Muscle of leg (tissue), 16 donors: ENCODE results near the gene MITD1. TPM values are rescaled to one million over a fixed set of nuclear protein-coding genes. Genes with fewer than 3 reads are reported as not detected.
"Not testable (repeated sequence)": the region's sequence is repeated elsewhere in the genome, so short reads cannot be mapped to it uniquely, and the experiment has no call there.

ENCODE experiments used
- DNase-seq: peaks from one replicate; pipeline ENCODE4 v3.0.0; 2013
- H3K27ac ChIP-seq: one replicate; pipeline ENCODE4 v1.5.1; 2013; ENCODE audit warnings: mild to moderate bottlenecking, low read length, control low read depth
- H3K27me3 ChIP-seq: one replicate; pipeline ENCODE4 v1.6.1; 2013; ENCODE audit warnings: low read length; ENCODE audit not compliant: control insufficient read depth, insufficient read depth
- H3K36me3 ChIP-seq: one replicate; pipeline ENCODE4 v1.6.1; 2013; ENCODE audit warnings: low read length; ENCODE audit not compliant: control insufficient read depth, insufficient read depth
- H3K4me1 ChIP-seq: one replicate; pipeline ENCODE4 v1.6.1; 2013; ENCODE audit warnings: low read length; ENCODE audit not compliant: control insufficient read depth, insufficient read depth
- H3K4me3 ChIP-seq: one replicate; pipeline ENCODE4 v1.5.1; 2013; ENCODE audit warnings: low read length, control low read depth
- H3K9me3 ChIP-seq: replicated peaks from 2 replicates; pipeline ENCODE4 v1.6.1; 2013; ENCODE audit warnings: low read depth, low read length; ENCODE audit not compliant: control insufficient read depth
- WGBS: methylation state at CpG from one replicate; pipeline ENCODE4 v1.1.5; 2013; ENCODE audit warnings: missing lambda C conversion rate; ENCODE audit not compliant: insufficient coverage; 5-methylcytosine and 5-hydroxymethylcytosine counted together
- long read RNA-seq, 11 donors: transcript quantifications; one replicate each; lab custom pipeline, GENCODE V29; 2026
- polyA plus RNA-seq, 8 donors: library from polyadenylated mRNA; unstranded; fragments of 120-200 nt; gene quantifications; one replicate each; pipeline versions ENCODE4 v1.2.1 to v1.2.3, GENCODE V29; 2013; ENCODE audit warnings: inconsistent platforms in 1 of 8, low replicate concordance in 1 of 8; ENCODE audit not compliant: insufficient read length in 8 of 8, insufficient read depth in 1 of 8
- total RNA-seq: library from RNA; stranded (reverse); fragments of 120-200 nt; gene quantifications from one replicate; pipeline ENCODE4 v1.2.4, GENCODE V29; 2013

MITD1 gene
- total RNA-seq (27.5 TPM), polyA plus RNA-seq (10 to 100 TPM; 16.8 to 27.8 (median 20.7) TPM)
- long read RNA-seq, donor 1, partial matches to known transcripts = 0 of 1 reads
- long read RNA-seq, donor 1, other reads (novel, unspliced or antisense) = 0 of 1 reads
- long read RNA-seq, donor 2, partial matches to known transcripts = 0 of 1 reads
- long read RNA-seq, donor 2, other reads (novel, unspliced or antisense) = 0 of 1 reads
- long read RNA-seq, donor 3, transcript MITD1-201 (7 exons, 939 nt) = major isoform, 5 of 5 reads
- long read RNA-seq, donor 3, partial matches to known transcripts = 0 of 5 reads
- long read RNA-seq, donor 3, other reads (novel, unspliced or antisense) = 0 of 5 reads
- long read RNA-seq, donor 4, partial matches to known transcripts = 0 of 3 reads
- long read RNA-seq, donor 4, other reads (novel, unspliced or antisense) = 0 of 3 reads
- long read RNA-seq, donor 5, transcript MITD1-201 (7 exons, 939 nt) = major isoform, 8 of 8 reads
- long read RNA-seq, donor 5, partial matches to known transcripts = 0 of 8 reads
- long read RNA-seq, donor 5, other reads (novel, unspliced or antisense) = 0 of 8 reads
- long read RNA-seq, donor 6, transcript MITD1-201 (7 exons, 939 nt) = major isoform, 9 of 147 reads
- long read RNA-seq, donor 6, transcript MITD1-208 (2 exons, 714 nt) = minor isoform, 8 of 147 reads
- long read RNA-seq, donor 6, partial matches to known transcripts = 122 of 147 reads
- long read RNA-seq, donor 6, other reads (novel, unspliced or antisense) = 6 of 147 reads
- long read RNA-seq, donor 7, transcript MITD1-201 (7 exons, 939 nt) = major isoform, 8 of 10 reads
- long read RNA-seq, donor 7, partial matches to known transcripts = 0 of 10 reads
- long read RNA-seq, donor 7, other reads (novel, unspliced or antisense) = 0 of 10 reads
- long read RNA-seq, donor 8, transcript MITD1-201 (7 exons, 939 nt) = major isoform, 5 of 77 reads
- long read RNA-seq, donor 8, partial matches to known transcripts = 72 of 77 reads
- long read RNA-seq, donor 8, other reads (novel, unspliced or antisense) = 0 of 77 reads
- long read RNA-seq, donor 9, partial matches to known transcripts = 0 of 3 reads
- long read RNA-seq, donor 9, other reads (novel, unspliced or antisense) = 0 of 3 reads
- long read RNA-seq, donor 10, partial matches to known transcripts = 0 of 6 reads
- long read RNA-seq, donor 10, other reads (novel, unspliced or antisense) = 0 of 6 reads
- long read RNA-seq, donor 11, partial matches to known transcripts = 0 of 8 reads
- long read RNA-seq, donor 11, other reads (novel, unspliced or antisense) = 0 of 8 reads

DNA sequence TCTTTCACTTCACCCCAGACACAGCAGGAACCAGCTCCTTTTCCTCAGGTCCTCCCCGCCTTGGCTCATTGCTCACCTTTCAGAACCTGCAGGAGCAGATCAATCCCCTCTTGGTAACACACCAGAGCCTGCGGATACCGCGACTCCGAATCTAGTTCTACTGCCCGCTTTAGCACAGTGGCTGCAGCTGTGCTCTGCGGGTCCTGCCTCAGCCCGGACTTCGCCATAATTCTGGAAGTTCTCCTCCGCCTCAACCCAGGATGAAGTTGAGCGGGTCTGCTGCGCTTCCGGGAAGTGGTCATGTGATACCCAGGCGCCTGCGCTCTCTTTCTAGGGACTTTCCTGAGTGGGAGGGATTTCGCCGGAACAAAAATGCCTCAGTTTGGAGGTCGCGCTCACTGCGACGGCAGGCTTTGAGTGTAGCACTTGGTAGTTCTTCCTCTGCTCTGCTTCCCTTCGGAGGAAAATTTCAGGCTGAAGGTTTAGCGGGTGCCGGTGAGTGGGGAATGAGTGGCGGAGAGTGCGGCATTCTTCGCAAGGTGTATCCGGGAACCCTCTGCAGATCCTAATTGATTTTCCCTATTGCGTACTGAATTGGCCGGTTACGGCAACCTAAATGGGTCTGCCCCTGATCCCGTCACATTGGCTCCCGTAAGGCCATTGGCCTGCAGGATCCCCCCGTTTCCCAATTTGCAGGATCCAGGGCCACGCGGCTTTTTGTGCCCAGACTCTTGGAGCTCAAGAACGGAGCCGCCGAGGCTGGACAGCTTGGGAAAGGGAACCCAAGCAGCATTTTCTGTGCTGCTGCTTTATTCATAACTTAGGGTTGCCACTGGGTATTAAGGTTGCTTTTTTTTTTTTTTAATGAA is at the start of gene MITD1, which contains the start of gene MRPL30:
Gene MITD1, minus strand, starts transcription at position 304 of the 869 bp plus-strand sequence. Its CDS starts 77 bp downstream, at position 227.
Gene MRPL30, plus strand, starts transcription at position 430 of the 869 bp plus-strand sequence. CDS start 5,020 bp downstream, outside the sequence.
- Histone ChIP-seq H3K4me1 (peaks cover 7% of the 10 kb centered on the region), H3K27me3 (no peaks in the 10 kb centered on the region), H3K27ac (peak within 1 kb of the TSS; percentile 91), H3K9me3 (no peaks in the 10 kb centered on the region), H3K36me3 (no peaks in the 10 kb centered on the region), H3K4me3 (peak within 1 kb of the TSS; percentile 92)
- under 1% methylated on average over 36 of the region's 39 CpGs for WGBS
- DNase-seq = peak; percentile 99

DNA sequence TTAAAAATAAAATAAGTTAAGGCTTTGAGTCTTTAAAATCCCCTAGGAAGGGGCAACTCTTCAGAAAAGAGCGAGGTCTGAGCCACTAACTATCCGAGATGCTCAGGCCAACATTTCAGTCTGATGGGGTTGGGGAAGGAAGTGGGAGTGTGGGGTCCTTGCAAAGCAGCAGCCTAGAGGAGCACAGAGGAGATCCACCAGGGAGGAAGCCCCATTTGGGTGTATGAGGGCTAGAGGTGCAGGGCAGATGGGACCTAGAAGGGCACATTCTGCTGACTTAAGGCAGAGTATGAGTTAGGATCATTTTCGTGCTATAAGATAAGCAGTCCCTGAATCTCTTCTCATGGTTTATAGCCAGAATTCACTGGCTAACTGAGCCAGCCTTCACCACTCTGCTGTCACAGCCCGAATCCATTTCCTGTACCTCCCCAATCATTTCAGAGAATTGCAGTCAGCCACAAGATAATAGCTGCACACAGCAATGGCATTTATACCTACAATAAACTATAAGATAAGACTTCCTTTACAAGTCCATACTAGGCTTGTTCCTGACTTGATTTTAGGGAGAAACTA is 37.2 kb upstream of the MITD1 start:
- Histone ChIP-seq H3K4me1 (no peaks in the 10 kb centered on the region), H3K27ac (no peak overlapping the region), H3K9me3 (no peaks in the 10 kb centered on the region), H3K27me3 (no peaks in the 10 kb centered on the region), H3K36me3 (no peaks in the 10 kb centered on the region), H3K4me3 (no peak overlapping the region)
- 80% methylated on average over 4 of the region's 4 CpGs for WGBS
- no peak for DNase-seq

DNA sequence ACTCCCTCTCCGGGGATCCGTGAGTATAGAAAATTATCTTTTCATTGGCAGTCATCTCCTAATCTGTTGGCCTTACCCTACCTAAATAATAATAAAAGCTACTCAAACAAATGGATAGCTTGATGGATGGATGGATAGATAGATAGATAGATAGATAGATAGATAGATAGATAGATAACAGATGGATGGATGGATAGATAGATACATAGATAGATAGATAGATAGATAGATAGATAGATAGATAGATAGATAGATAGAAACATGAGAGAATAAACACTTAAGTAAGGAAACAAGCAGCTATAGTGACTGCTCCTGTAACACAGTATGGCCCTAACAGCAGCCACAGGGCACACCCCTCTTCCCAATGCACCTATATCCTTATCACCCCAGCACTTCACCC is 35.2 kb upstream of the MITD1 start:
- Histone ChIP-seq H3K27ac (no peak overlapping the region), H3K27me3 (no peaks in the 10 kb centered on the region), H3K9me3 (no peaks in the 10 kb centered on the region), H3K4me3 (no peak overlapping the region), H3K36me3 (no peaks in the 10 kb centered on the region), H3K4me1 (no peaks in the 10 kb centered on the region)
- WGBS = no CpG with 5 or more reads among the region's 2 CpGs
- no peak for DNase-seq

DNA sequence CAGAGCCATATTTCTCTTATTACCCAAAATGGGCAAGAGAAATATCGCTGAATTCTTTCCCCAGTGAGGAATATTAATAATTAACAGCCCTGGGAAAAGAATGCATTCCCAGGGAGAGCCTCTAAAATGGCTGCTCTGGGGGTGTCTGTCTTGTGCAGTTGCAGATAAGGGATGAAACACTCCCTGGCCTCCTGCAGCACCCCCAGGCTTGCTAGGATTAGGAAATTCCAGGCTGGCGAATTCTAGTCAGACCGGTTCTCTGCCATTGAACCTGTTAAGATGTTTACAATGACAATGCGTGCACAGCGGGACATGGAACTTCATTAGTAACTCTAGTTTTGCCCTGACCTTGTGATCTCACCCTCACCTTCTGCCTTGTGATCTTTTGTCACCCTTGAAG is 24.6 kb upstream of the MITD1 start:
- DNase-seq = no peak
- WGBS = 95% methylated on average over 4 of the region's 5 CpGs
- H3K36me3 ChIP-seq = no peaks in the 10 kb centered on the region
- peaks cover 6% of the 10 kb centered on the region for H3K9me3 ChIP-seq
- no peak overlapping the region for H3K27ac ChIP-seq
- H3K27me3 ChIP-seq = no peaks in the 10 kb centered on the region
- no peak overlapping the region for H3K4me3 ChIP-seq
- H3K4me1 ChIP-seq = no peaks in the 10 kb centered on the region

DNA sequence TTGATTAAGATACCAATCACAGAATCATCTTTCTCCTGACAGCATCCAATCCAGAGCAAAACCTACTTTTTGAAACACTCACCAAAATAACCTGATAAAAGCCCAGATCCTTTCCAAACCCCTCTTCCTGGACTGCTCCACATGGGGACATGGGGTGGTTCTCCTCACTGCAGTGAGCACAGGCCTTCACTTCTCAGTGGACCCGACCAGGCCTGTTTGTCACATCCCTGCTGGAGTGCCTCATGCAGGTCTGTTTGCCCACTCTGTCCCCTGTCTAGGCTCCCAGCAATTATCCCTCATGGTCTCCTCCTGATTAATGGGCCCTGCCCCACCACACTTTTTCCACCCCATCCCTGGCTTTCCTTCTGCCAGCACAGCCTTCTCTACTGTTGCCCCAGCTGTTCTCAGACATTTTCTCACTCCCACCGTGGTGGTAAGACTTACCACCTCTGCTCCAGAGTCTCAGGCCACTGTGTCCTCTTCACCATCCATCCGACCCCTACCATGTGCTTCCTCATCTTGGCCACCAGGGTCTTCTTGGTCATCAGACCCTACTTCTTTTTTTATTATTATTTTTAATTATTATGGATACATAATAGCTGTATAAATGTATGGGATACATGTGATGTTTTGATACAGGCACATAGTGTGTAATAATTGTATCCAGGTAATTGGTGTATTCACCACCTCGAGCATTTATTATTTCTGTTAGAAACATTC is 21.3 kb upstream of the MITD1 start:
- Histone ChIP-seq H3K9me3 (peaks cover 4% of the 10 kb centered on the region), H3K4me1 (no peaks in the 10 kb centered on the region), H3K4me3 (no peak overlapping the region), H3K27me3 (no peaks in the 10 kb centered on the region), H3K36me3 (peaks cover 12% of the 10 kb centered on the region), H3K27ac (no peak overlapping the region)
- no peak for DNase-seq
- 80% methylated on average over 2 of the region's 4 CpGs for WGBS

DNA sequence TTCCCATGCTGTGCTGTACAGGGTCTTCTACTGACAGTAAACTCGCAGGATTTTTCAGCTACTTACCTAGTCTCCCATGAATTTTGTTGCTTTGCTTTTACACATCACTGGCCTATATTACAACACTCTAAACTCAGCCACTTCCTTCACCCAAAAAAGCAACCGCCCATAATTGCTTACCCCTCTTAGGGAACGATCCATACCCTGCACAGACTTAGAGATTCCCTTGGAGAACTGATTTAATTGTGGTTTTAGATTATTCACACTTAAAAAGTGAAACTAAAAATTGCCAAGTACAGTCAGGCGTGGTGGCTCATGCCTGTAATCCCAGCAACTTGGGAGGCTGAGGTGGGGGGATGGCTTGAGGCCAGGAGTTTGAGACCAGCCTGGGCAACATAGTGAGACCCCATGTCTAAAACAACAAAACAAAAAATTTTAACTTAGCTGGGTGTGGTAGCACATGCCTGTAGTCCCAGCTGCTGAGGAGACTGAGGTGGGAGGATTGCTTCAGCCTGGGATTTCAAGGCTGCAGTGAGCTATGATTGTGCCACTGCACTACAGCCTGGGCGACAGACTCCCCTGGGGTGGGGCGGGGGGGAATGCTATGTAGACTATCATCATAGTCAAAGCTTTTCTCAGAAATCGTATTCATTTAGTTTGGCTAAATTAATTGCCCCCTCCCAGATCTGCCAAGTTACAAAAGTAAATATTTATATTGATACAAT is 19.4 kb upstream of the MITD1 start:
- Histone ChIP-seq H3K36me3 (peaks cover 26% of the 10 kb centered on the region), H3K27me3 (no peaks in the 10 kb centered on the region), H3K27ac (no peak overlapping the region), H3K4me1 (no peaks in the 10 kb centered on the region), H3K9me3 (peaks cover under 1% of the 10 kb centered on the region), H3K4me3 (no peak overlapping the region)
- WGBS = 100% methylated on average over 1 of the region's 7 CpGs
- no peak for DNase-seq

DNA sequence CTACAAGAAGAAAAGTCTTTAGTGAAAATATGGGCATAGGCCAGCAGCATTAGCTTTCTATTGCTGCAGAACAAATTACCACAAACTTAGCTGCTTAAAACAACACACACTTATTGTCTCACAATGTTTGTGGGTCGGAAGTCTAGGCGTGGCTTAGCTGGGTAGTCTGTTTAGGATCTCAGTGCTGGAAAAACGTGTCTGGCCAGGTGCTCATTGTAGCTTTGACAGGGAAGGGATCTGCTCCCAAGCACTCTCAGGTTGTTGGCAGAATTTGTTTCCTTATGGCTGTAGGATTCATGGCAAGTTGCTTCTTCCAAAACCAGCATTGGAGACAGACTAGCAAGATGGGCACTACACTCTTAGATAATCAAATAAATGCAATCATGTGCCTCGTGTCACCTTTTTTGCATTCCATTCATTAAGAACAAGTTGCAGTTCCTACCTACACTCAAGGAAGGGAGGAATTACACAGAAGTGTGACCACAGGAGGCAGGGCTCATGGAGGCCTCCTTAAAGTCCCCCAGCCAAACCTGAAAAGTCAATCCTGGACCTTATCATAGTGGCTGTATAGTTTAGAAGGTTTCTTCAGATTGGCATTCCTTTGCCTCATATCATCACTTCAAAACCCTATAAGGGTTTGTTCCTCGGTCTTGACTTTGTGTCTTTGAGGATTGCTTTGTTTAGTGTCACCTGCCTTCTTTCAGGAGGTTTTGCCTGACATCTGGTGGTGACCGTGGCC is 17.4 kb upstream of the MITD1 start:
- Histone ChIP-seq H3K9me3 (no peaks in the 10 kb centered on the region), H3K36me3 (peaks cover 28% of the 10 kb centered on the region), H3K27me3 (no peaks in the 10 kb centered on the region), H3K27ac (no peak overlapping the region), H3K4me1 (no peaks in the 10 kb centered on the region), H3K4me3 (no peak overlapping the region)
- no peak for DNase-seq
- WGBS = 57% methylated on average over 1 of the region's 6 CpGs

DNA sequence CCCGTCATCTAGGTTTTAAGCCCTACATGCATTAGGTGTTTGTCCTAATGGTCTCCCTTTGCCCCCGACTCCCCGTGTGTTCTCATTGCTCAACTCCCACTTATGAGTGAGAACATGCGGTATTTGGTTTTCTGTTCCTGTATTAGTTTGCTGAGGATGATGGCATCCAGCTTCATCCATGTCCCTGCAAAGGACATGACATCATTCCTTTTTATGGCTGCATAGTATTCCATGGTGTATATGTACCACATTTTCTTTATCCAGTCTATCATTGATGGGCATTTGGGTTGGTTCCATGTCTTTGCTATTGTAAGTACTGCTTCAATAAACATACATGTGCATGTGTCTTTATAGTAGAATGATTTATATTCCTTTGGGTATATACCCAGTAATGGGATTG is 11.5 kb upstream of the MITD1 start:
- not testable (repeated sequence) for H3K27ac ChIP-seq, H3K4me3 ChIP-seq, H3K9me3 ChIP-seq, H3K27me3 ChIP-seq, DNase-seq, H3K4me1 ChIP-seq
- no CpG with 5 or more reads among the region's 4 CpGs for WGBS
- H3K36me3 ChIP-seq = peaks cover 30% of the 10 kb centered on the region
